GM12878 (cell line): Measurements from ENCODE around the gene NHS. TPM values are rescaled to one million over a fixed set of nuclear protein-coding genes. Genes with fewer than 3 reads are reported as not detected.

Experiments
- ATAC-seq: fragments of 200-7000 bp; cut with Tn5 transposase; 3 replicates; pipeline ENCODE4 v1.9.1; 2020; ENCODE audit warnings: mild to moderate bottlenecking, moderate library complexity
- BruUV-seq: library from RNA; stranded (reverse); fragments of 400-500 nt; replicated peaks from 2 replicates; lab custom pipeline; 2021; lab: Mats Ljungman, UMichigan
- CTCF ChIA-PET: fragments of 300-600 bp; sonication (Branson Sonifier 250); formaldehyde crosslinking; extraction: SDS; loops from one replicate; lab custom pipeline; 2021; ENCODE audit warnings: inconsistent platforms; lab: Yijun Ruan, JAX
- POLR2A ChIA-PET: fragments of 350-600 bp; formaldehyde crosslinking; extraction: SDS; loops from one replicate; lab custom pipeline; 2021; ENCODE audit warnings: inconsistent platforms; lab: Charles Lee
- RAD21 ChIA-PET: fragments of 300-600 bp; sonication (Branson Sonifier 250); formaldehyde crosslinking; loops from one replicate; lab custom pipeline; 2023; ENCODE audit warnings: antibody characterized with exemption; ENCODE audit not compliant: unreplicated experiment; lab: Charles Lee
- SMC1A ChIA-PET: fragments of 300-600 bp; sonication (Branson Sonifier 250); formaldehyde crosslinking; loops from one replicate; lab custom pipeline; 2023; ENCODE audit not compliant: unreplicated experiment, uncharacterized antibody; lab: Charles Lee
- DNase-seq: peaks from one replicate; pipeline ENCODE4 v3.0.0-alpha.2; 2011; ENCODE audit warnings: low read depth, low spot score
- FAIRE-seq: peaks from 3 replicates; lab custom pipeline; 2011; peaks lifted over from hg19 to GRCh38; lab: Jason Lieb, UNC
- H2AFZ ChIP-seq: 2 replicates; pipeline ENCODE4 v1.6.0; 2011; ENCODE audit warnings: low read depth, low read length, control low read depth; ENCODE audit not compliant: control insufficient read depth
- H3K27ac ChIP-seq: 2 replicates; pipeline ENCODE4 v1.5.1; 2011; ENCODE audit warnings: control low read depth; ENCODE audit not compliant: control insufficient read depth, insufficient read depth
- H3K27me3 ChIP-seq, 2 experiments: replicated peaks in 1 of 2; 2 replicates each; pipeline versions ENCODE4 v1.6.0 to v1.6.1; 2011; ENCODE audit warnings: low read length in 1 of 2; ENCODE audit not compliant: control insufficient read depth in 2 of 2, insufficient read depth in 2 of 2
- H3K36me3 ChIP-seq, 2 experiments: 2 replicates each; pipeline ENCODE4 v1.5.1; 2011; ENCODE audit warnings: low read length in 1 of 2; ENCODE audit not compliant: control insufficient read depth in 2 of 2, insufficient read depth in 2 of 2
- H3K4me1 ChIP-seq: 2 replicates; pipeline ENCODE4 v1.6.1; 2011; ENCODE audit warnings: mild to moderate bottlenecking, low read length, moderate library complexity, mixed read lengths; ENCODE audit not compliant: control insufficient read depth, insufficient read depth
- H3K4me2 ChIP-seq: 2 replicates; pipeline ENCODE4 v1.6.0; 2011; ENCODE audit warnings: control low read depth; ENCODE audit not compliant: control insufficient read depth, insufficient read depth
- H3K4me3 ChIP-seq: fragments of 200-600 bp; sonication (generic); 2 replicates; pipeline ENCODE4 v1.5.1; 2016
- H3K79me2 ChIP-seq: 2 replicates; pipeline ENCODE4 v1.6.0; 2011; ENCODE audit warnings: low read length; ENCODE audit not compliant: control insufficient read depth, insufficient read depth
- H3K9ac ChIP-seq: 2 replicates; pipeline ENCODE4 v1.8.0; 2011; ENCODE audit warnings: low read length, control low read depth, mixed read lengths; ENCODE audit not compliant: control insufficient read depth, insufficient read depth
- H3K9me3 ChIP-seq: replicated peaks from 3 replicates; pipeline ENCODE4 v1.5.1; 2011; ENCODE audit warnings: mild to moderate bottlenecking, low read length; ENCODE audit not compliant: control insufficient read depth, insufficient read depth
- H4K20me1 ChIP-seq: 2 replicates; pipeline ENCODE4 v1.6.0; 2011; ENCODE audit not compliant: control insufficient read depth, insufficient read depth
- ATF7 ChIP-seq: fragments of 450-650 bp; IDR thresholded peaks from 2 replicates; pipeline ENCODE4 v1.6.1; 2016; ENCODE audit warnings: low read depth, mild to moderate bottlenecking
- CBFB ChIP-seq: IDR thresholded peaks from 2 replicates; pipeline ENCODE4 v1.6.1; 2016; ENCODE audit warnings: antibody characterized with exemption, low read depth
- CHD2 ChIP-seq: IDR thresholded peaks from 2 replicates; pipeline ENCODE4 v1.6.1; 2011; ENCODE audit warnings: low read depth, low read length, improper control_type of control experiment, borderline replicate concordance
- CHD4 ChIP-seq: fragments of 200-600 bp; sonication (generic); IDR thresholded peaks from 2 replicates; pipeline ENCODE4 v1.6.1; 2016; ENCODE audit warnings: mild to moderate bottlenecking
- DPF2 ChIP-seq: fragments of 450-650 bp; IDR thresholded peaks from 2 replicates; pipeline ENCODE4 v1.6.1; 2017; ENCODE audit warnings: mild to moderate bottlenecking
- FOS ChIP-seq: IDR thresholded peaks from 3 replicates; pipeline ENCODE4 v1.6.1; 2011; ENCODE audit warnings: borderline replicate concordance; ENCODE audit not compliant: insufficient read length; ENCODE audit errors: extremely low read depth
- IKZF2 ChIP-seq, 2 experiments: fragments of 450-650 bp; IDR thresholded peaks; 2 replicates each; pipeline ENCODE4 v1.6.1; 2017; ENCODE audit warnings: mild to moderate bottlenecking in 2 of 2, moderate library complexity in 2 of 2
- KDM1A ChIP-seq: fragments of 200-600 bp; sonication (generic); IDR thresholded peaks from 2 replicates; pipeline ENCODE4 v1.6.1; 2016; ENCODE audit warnings: borderline replicate concordance
- MEF2B ChIP-seq: fragments of 450-650 bp; IDR thresholded peaks from 2 replicates; pipeline ENCODE4 v1.6.1; 2018; ENCODE audit warnings: mild to moderate bottlenecking, moderate library complexity; ENCODE audit not compliant: partially characterized antibody, poor library complexity, severe bottlenecking
- NFXL1 ChIP-seq: fragments of 450-650 bp; IDR thresholded peaks from 2 replicates; pipeline ENCODE4 v1.6.1; 2017; ENCODE audit warnings: antibody characterized with exemption, mild to moderate bottlenecking, borderline replicate concordance
- NR2C2 ChIP-seq: IDR thresholded peaks from 2 replicates; pipeline ENCODE4 v1.6.1; 2011; ENCODE audit warnings: borderline replicate concordance, low read depth; ENCODE audit not compliant: control insufficient read depth, insufficient read length
- POU2F2 ChIP-seq: IDR thresholded peaks from 3 replicates; pipeline ENCODE4 v1.6.1; 2011; ENCODE audit warnings: low read depth, mild to moderate bottlenecking, low read length, borderline replicate concordance
- RAD21 ChIP-seq: IDR thresholded peaks from 2 replicates; pipeline ENCODE4 v1.6.1; 2011; ENCODE audit warnings: mild to moderate bottlenecking, low read depth, low read length, moderate library complexity; ENCODE audit not compliant: insufficient read depth
- RELA ChIP-seq: fragments of 450-650 bp; IDR thresholded peaks from 2 replicates; pipeline ENCODE4 v1.8.0; 2014; ENCODE audit warnings: borderline replicate concordance; ENCODE audit not compliant: partially characterized antibody
- ZBTB33 ChIP-seq: fragments of 450-650 bp; IDR thresholded peaks from 2 replicates; pipeline ENCODE4 v1.6.1; 2017; ENCODE audit warnings: mild to moderate bottlenecking
- WGBS: methylation state at CpG from one replicate; pipeline ENCODE4 v1.1.6; 2016; ENCODE audit warnings: low lambda C conversion rate; ENCODE audit not compliant: insufficient replicate concordance, insufficient coverage; ENCODE audit errors: missing lambda C conversion rate; 5-methylcytosine and 5-hydroxymethylcytosine counted together
- in situ Hi-C: fragments of 300-500 bp; cut with MboI; formaldehyde crosslinking; loops from 9 replicates; pipeline ENCODE4 v1.14.3; 2018; ENCODE audit warnings: mixed read lengths
- intact Hi-C: fragments of 100-400 bp; cut with micrococcal nuclease; formaldehyde crosslinking; loops from one replicate; pipeline ENCODE4 v1.14.2; 2022; ENCODE audit not compliant: unreplicated experiment
- polyA plus RNA-seq, 11 experiments: library from polyadenylated mRNA; depleted of rRNA in 4 of 11; unstranded in 6 of 11; stranded (reverse) in 5 of 11; fragments of >200 nt; fragmentation: Nextera tagmentation in 4 of 11; fragmentation: Illumina TruSeq in 1 of 11; extraction: Ambion mirVana in 4 of 11; extraction: Trizol in 1 of 11; gene quantifications; 1 replicate in 1 of 11; 2 replicates in 10 of 11; pipeline versions ENCODE4 v1.2.1 to v1.2.3, GENCODE V29; 2011 to 2016; ENCODE audit warnings: inconsistent platforms in 2 of 11, missing spikeins in 2 of 11, low read depth in 1 of 11
- total RNA-seq, 4 experiments: library from RNA; depleted of rRNA in 3 of 4; stranded (reverse); fragments of >200 nt in 3 of 4; fragmentation: Illumina TruSeq in 1 of 4; extraction: Trizol in 1 of 4; gene quantifications; 2 replicates each; pipeline versions ENCODE4 v1.2.1 to v1.2.3, GENCODE V29; 2013 to 2021
- TF ChIP-seq, protein P1 (sequence below), 3 experiments: IDR thresholded peaks in 2 of 3; conservative IDR thresholded peaks in 1 of 3; 2 replicates each; pipeline ENCODE4 v1.5.1; 2011; ENCODE audit warnings: low read depth in 3 of 3, low read length in 3 of 3, mild to moderate bottlenecking in 3 of 3, control low read depth in 2 of 3, moderate library complexity in 2 of 3, inconsistent platforms in 1 of 3, mixed read lengths in 1 of 3; ENCODE audit not compliant: control insufficient read depth in 2 of 3, insufficient read depth in 1 of 3; ENCODE audit errors: extremely low read depth in 1 of 3

The NHS gene
- total and polyA plus RNA-seq, 10 of the 15 experiments (the other 5 are each of a cell fraction or from before 2014, with no cell fraction given): under 0.01 to 0.07 (median 0.03) TPM; not detected in 7

- WGBS: 0% methylated on average over 2 of the region's 2 CpGs
- Histone ChIP-seq H3K4me2 (no peak overlapping the region), H3K9me3 (no peaks in the 10 kb centered on the region), H3K9ac (no peak overlapping the region), H3K27ac (no peak overlapping the region), H4K20me1 (no peaks in the 10 kb centered on the region), H3K36me3 (no peaks in the 10 kb centered on the region), H3K27me3 (no peaks in the 10 kb centered on the region), H3K79me2 (no peaks in the 10 kb centered on the region), H2AFZ (no peak overlapping the region), H3K4me3 (no peak overlapping the region), H3K4me1 (no peaks in the 10 kb centered on the region)
- DNase-seq (no peak), FAIRE-seq (no peak), ATAC-seq (no peak)
- BruUV-seq: no TSS peak
- in situ Hi-C loops (no loop called here), intact Hi-C loops (no loop called here)
- ChIA-PET RAD21 (no interaction called here), POLR2A (no interaction called here), CTCF (no interaction called here), SMC1A (no interaction called here)
- TF ChIP-seq FOS (no peak), KDM1A (no peak), MEF2B (no peak), CHD2 (no peak), ZBTB33 (no peak), RAD21 (no peak), NFXL1 (no peak), RELA (no peak), DPF2 (no peak), POU2F2 (no peak), IKZF2 (IDR thresholded peaks at IDR 0.05) (no peak), ATF7 (no peak), CBFB (no peak), CHD4 (no peak), NR2C2 (no peak)
- TF ChIP-seq, protein P1, sequence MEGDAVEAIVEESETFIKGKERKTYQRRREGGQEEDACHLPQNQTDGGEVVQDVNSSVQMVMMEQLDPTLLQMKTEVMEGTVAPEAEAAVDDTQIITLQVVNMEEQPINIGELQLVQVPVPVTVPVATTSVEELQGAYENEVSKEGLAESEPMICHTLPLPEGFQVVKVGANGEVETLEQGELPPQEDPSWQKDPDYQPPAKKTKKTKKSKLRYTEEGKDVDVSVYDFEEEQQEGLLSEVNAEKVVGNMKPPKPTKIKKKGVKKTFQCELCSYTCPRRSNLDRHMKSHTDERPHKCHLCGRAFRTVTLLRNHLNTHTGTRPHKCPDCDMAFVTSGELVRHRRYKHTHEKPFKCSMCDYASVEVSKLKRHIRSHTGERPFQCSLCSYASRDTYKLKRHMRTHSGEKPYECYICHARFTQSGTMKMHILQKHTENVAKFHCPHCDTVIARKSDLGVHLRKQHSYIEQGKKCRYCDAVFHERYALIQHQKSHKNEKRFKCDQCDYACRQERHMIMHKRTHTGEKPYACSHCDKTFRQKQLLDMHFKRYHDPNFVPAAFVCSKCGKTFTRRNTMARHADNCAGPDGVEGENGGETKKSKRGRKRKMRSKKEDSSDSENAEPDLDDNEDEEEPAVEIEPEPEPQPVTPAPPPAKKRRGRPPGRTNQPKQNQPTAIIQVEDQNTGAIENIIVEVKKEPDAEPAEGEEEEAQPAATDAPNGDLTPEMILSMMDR (IDR thresholded peaks at IDR 0.05 in 2 of 3, conservative IDR thresholded peaks at IDR 0.05 in 1 of 3; ENCODE audit: control insufficient read depth in 2 of 3, extremely low read depth in 1 of 3, insufficient read depth in 1 of 3, low read depth in 3 of 3, low read length in 3 of 3): no peak
Observed at GRCh38 chrX:17328837-17329236, 46.2 kb upstream of the NHS start.
